Right atrium auricular region (tissue), 2 donors: ENCODE measurements around the gene PRICKLE2. TPM values are rescaled to one million over a fixed set of nuclear protein-coding genes. Genes with fewer than 3 reads are reported as not detected.

Experiments used
- DNase-seq: peaks from one replicate; pipeline ENCODE4 v3.0.0-alpha.2; 2019; ENCODE audit warnings: low spot score
- H3K27ac ChIP-seq, 2 donors: fragments of 200-600 bp; sonication (generic); 1 replicate in 1 of 2; 2 replicates in 1 of 2; pipeline ENCODE4 v1.5.1; 2016 to 2019
- H3K27me3 ChIP-seq, 2 donors: fragments of 200-600 bp; sonication (generic); one replicate each; pipeline versions ENCODE4 v1.5.1 to v1.6.0; 2017 to 2019
- H3K36me3 ChIP-seq: fragments of 200-600 bp; sonication (generic); one replicate; pipeline ENCODE4 v1.5.1; 2016
- H3K4me1 ChIP-seq, 2 donors: fragments of 200-600 bp; sonication (generic); one replicate each; pipeline versions ENCODE4 v1.5.1 to v1.6.0; 2017 to 2019
- H3K4me3 ChIP-seq, 2 donors: fragments of 200-600 bp; sonication (generic); 1 replicate in 1 of 2; 2 replicates in 1 of 2; pipeline ENCODE4 v1.5.1; 2017 to 2019; ENCODE audit warnings: mild to moderate bottlenecking in 1 of 2, moderate library complexity in 1 of 2
- H3K9me3 ChIP-seq, 2 donors: fragments of 200-600 bp; sonication (generic); one replicate each; pipeline ENCODE4 v1.5.1; 2019
- CTCF ChIP-seq, 2 donors: fragments of 200-600 bp; sonication (generic); IDR thresholded peaks; one replicate each; pipeline ENCODE4 v1.5.1; 2019; ENCODE audit warnings: antibody characterized with exemption in 2 of 2
- total RNA-seq, 2 donors: library from RNA; depleted of rRNA; stranded (reverse); fragments of >200 nt; gene quantifications; one replicate each; pipeline ENCODE4 v1.1.0, GENCODE V29; 2016

PRICKLE2 gene
- total RNA-seq, 2 donors from 2014 or later: 18.4 to 22.2 TPM

GRCh38 chr3:64239841-64240240, 14.6 kb upstream of the PRICKLE2 start:
- Histone ChIP-seq H3K4me1 (peaks cover 0 to 19% of the 10 kb centered on the region in 2 donors), H3K4me3 (no peak overlapping the region), H3K9me3 (peaks cover 0 to 12% of the 10 kb centered on the region in 2 donors), H3K36me3 (peaks cover 7% of the 10 kb centered on the region), H3K27me3 (no peaks in the 10 kb centered on the region), H3K27ac (peak overlapping the region; percentile 52 to 69)
- DNase-seq: no peak
- TF ChIP-seq CTCF (IDR thresholded peaks at IDR 0.05): no peak

DNA sequence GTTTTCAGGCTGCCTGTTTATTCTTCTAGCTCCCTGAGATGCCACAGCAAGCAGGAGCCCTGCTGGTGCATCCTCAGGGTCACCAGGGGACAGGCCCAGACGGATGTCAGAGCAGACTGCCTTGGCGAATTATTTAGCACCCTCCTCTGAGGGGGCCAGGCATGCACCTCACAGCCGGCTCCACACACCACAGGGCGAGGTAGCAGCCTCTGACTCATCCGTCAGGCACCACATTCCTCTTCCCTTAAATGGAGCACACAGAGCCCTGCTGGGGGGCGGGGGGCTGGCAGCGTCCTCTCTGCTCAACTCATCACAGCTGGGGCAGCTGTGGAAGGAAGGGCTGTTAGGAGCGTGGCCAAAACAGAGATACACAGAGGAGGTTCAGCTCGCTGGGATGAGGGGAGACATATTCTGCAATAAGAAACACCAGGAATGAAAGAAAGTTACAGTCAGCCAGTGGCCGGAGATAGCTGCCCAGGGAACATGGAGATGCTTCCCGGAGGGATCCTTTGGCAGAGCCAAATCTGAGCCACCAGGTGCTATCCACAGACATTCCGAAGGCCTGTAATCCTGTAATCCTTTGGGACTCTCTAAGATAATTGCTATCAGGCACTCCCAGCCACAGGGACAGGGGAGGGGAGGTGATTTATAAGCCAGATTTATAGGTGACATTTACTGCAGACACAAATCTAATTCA, 13.9 kb upstream of the PRICKLE2 start:
- H3K4me1 ChIP-seq: peaks cover 0 to 12% of the 10 kb centered on the region in 2 donors
- no peaks in the 10 kb centered on the region for H3K27me3 ChIP-seq
- H3K27ac ChIP-seq: peak overlapping the region; percentile 52 to 69
- H3K36me3 ChIP-seq: peaks cover 7% of the 10 kb centered on the region
- no peak overlapping the region for H3K4me3 ChIP-seq
- peaks cover 0 to 12% of the 10 kb centered on the region in 2 donors for H3K9me3 ChIP-seq
- peak; percentile 74 for DNase-seq
- no peak for TF ChIP-seq CTCF (IDR thresholded peaks at IDR 0.05)

DNA sequence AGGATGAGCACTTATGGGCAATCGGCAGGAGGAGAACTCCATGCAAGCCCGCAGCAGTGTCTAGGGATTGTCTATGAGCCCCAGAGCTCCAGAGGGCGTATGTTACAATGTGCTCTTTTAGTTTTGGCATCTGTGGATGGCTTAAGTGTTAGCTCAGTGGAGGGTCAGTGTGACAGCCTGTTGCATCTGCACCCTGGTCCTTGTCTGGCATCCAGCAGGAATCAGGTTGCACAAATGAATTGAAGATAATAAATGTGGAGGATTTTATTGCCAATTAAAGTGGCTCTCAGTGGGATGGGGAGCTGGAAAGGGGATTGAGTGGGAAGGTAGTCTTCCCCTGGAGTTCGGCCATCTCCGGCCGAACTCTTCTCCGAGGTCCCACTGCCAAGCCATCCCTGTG, 11.8 kb upstream of the PRICKLE2 start:
- no peaks in the 10 kb centered on the region for H3K27me3 ChIP-seq
- H3K9me3 ChIP-seq: peaks cover 0 to 12% of the 10 kb centered on the region in 2 donors
- no peak for TF ChIP-seq CTCF (IDR thresholded peaks at IDR 0.05)
- peaks cover 7% of the 10 kb centered on the region for H3K36me3 ChIP-seq
- no peak overlapping the region for H3K27ac ChIP-seq
- H3K4me1 ChIP-seq: peaks cover 0 to 12% of the 10 kb centered on the region in 2 donors
- no peak overlapping the region for H3K4me3 ChIP-seq
- no peak for DNase-seq

DNA sequence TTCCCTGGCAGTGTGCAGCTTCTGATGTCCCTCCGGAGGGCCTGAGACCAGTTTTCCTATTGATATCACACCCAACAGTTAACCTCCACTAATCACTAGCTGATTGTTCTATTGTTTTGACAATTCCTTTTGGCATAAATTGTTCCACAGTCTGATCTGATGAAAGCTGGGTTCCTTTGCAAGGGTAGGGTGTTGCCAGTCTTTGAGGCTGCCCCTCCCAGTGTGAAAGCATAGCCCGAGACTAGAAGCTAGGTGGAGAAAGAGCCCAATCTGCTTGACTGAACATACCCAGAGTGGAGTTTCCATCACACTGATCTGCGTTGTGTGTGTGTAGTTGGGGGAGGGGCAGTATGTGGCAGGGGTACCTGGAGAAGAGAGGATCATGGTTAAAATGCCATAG, 10.3 kb upstream of the PRICKLE2 start:
- Histone ChIP-seq H3K27ac (no peak overlapping the region), H3K36me3 (peaks cover 7% of the 10 kb centered on the region), H3K4me3 (no peak overlapping the region), H3K9me3 (peaks cover 0 to 12% of the 10 kb centered on the region in 2 donors), H3K4me1 (peaks cover 0 to 12% of the 10 kb centered on the region in 2 donors), H3K27me3 (no peaks in the 10 kb centered on the region)
- TF ChIP-seq CTCF (IDR thresholded peaks at IDR 0.05): no peak
- DNase-seq: no peak

DNA sequence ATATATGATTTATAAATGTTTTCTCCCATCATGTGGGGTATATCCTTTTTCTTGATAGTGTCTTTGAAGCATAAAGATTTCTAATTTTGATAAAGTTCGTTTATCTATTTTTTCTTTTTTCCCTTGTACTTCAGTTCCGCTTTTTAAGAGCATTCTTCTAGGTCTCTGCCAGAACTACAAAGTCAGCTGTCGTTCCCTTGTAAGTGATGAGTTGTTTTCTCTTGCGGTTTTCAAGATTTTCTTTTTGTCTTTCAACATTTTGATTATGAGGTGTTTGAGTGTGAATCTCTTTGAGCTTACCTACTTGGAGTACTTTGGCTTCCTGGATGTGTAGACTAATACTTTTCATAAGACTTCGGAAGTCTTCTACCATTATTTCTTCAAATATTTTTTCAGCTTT, 9.3 kb upstream of the PRICKLE2 start:
- DNase-seq: no peak
- no peak overlapping the region for H3K27ac ChIP-seq
- H3K4me1 ChIP-seq: peaks cover 0 to 16% of the 10 kb centered on the region in 2 donors
- H3K27me3 ChIP-seq: no peaks in the 10 kb centered on the region
- H3K4me3 ChIP-seq: no peak overlapping the region
- H3K9me3 ChIP-seq: peaks cover 0 to 12% of the 10 kb centered on the region in 2 donors
- H3K36me3 ChIP-seq: peaks cover 7% of the 10 kb centered on the region
- no peak for TF ChIP-seq CTCF (IDR thresholded peaks at IDR 0.05)

DNA sequence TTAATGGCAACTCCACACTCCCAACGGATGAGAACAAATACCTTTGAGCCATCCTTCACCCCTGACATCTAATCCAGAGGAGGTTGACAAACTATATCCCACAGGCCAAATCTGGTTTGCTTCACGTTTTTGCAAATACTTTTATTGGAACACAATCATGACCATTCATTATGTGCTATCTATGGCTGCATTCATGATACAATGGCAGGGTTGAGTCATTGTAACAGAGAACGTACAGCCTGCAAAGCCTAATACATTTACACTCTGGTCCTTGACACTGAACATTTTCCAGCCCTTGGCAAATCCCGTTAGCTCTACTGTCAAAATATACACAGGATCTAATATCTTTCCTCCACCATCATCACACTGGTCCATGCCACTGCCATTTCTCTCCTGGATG, 7.6 kb upstream of the PRICKLE2 start:
- peaks cover 0 to 12% of the 10 kb centered on the region in 2 donors for H3K9me3 ChIP-seq
- H3K36me3 ChIP-seq: peaks cover 6% of the 10 kb centered on the region
- H3K27ac ChIP-seq: no peak overlapping the region
- H3K4me3 ChIP-seq: no peak overlapping the region
- no peak for DNase-seq
- H3K27me3 ChIP-seq: no peaks in the 10 kb centered on the region
- H3K4me1 ChIP-seq: peaks cover 0 to 12% of the 10 kb centered on the region in 2 donors
- no peak for TF ChIP-seq CTCF (IDR thresholded peaks at IDR 0.05)
